ENCODE measurements around the gene CD81.
"Not testable (repeated sequence)": the region's sequence is repeated elsewhere in the genome, so short reads cannot be mapped to it uniquely, and the experiment has no call there.

- not testable (repeated sequence) for TF ChIP-seq CTCF, POLR2A (IDR thresholded peaks at IDR 0.05)
Measured at GRCh38 chr11:2364386-2364785, 12.7 kb upstream of the CD81 start.

All from suprapubic skin (tissue), 3 donors.